ENCODE data around the gene GPBP1L1. TPM values are rescaled to one million over a fixed set of nuclear protein-coding genes. Genes with fewer than 3 reads are reported as not detected.

Gene GPBP1L1
- total RNA-seq, 1 donor from 2014 or later = 72.6 TPM

- DNase-seq (no peak), ATAC-seq (ENCODE audit: poor library complexity) (no peak)
- intact Hi-C loops (cut with DNase I) = no loop called here
These were observed 31.6 kb downstream of the GPBP1L1 start for GRCh38 chr1:45654540-45655280.

- intact Hi-C loops (cut with DNase I) = no loop called here
- ATAC-seq (ENCODE audit: poor library complexity) = peak; percentile 70
- no peak for DNase-seq
These were observed 38.9 kb downstream of the GPBP1L1 start for GRCh38 chr1:45647248-45648021.

GRCh38 chr1:45644661-45645060, 41.7 kb downstream of the GPBP1L1 start:
- intact Hi-C loops (cut with DNase I) = no loop called here
- DNase-seq = no peak

GRCh38 chr1:45643978-45644377, 42.4 kb downstream of the GPBP1L1 start:
- ATAC-seq (ENCODE audit: poor library complexity) = no peak
- no peak for DNase-seq
- intact Hi-C loops (cut with DNase I) = no loop called here

More at GRCh38 chr1:45644661-45645060, 41.7 kb downstream of the GPBP1L1 start:
- no peak for ATAC-seq (ENCODE audit: poor library complexity)

GRCh38 chr1:45643321-45643720, 43.0 kb downstream of the GPBP1L1 start:
- intact Hi-C loops (cut with DNase I) = no loop called here
- DNase-seq (no peak), ATAC-seq (ENCODE audit: poor library complexity) (no peak)

- intact Hi-C loops (cut with DNase I) = no loop called here
- ATAC-seq (ENCODE audit: poor library complexity) = no peak
These were observed 46.0 kb downstream of the GPBP1L1 start for GRCh38 chr1:45640293-45640692.

GRCh38 chr1:45635211-45635610, 51.1 kb downstream of the GPBP1L1 start:
- intact Hi-C loops (cut with DNase I) = no loop called here
- DNase-seq (no peak), ATAC-seq (ENCODE audit: poor library complexity) (no peak)

More at GRCh38 chr1:45640293-45640692, 46.0 kb downstream of the GPBP1L1 start:
- no peak for DNase-seq

- no peak for ATAC-seq (ENCODE audit: poor library complexity)
- intact Hi-C loops (cut with DNase I) = no loop called here
- no peak for DNase-seq
These were observed 55.9 kb downstream of the GPBP1L1 start for GRCh38 chr1:45630429-45630828.

GRCh38 chr1:45629035-45629434, 57.3 kb downstream of the GPBP1L1 start:
- ATAC-seq (ENCODE audit: poor library complexity) = no peak
- intact Hi-C loops (cut with DNase I) = no loop called here
- no peak for DNase-seq

GRCh38 chr1:45623972-45624371, 62.4 kb downstream of the GPBP1L1 start, which contains the start of gene CCDC17:
CCDC17 (minus strand) TSS chr1:45624054; CDS start chr1:45623909, 145 bp downstream.
- intact Hi-C loops (cut with DNase I) = no loop called here
- ATAC-seq (ENCODE audit: poor library complexity) = no peak
- DNase-seq = no peak

GRCh38 chr1:45622524-45623394, 63.6 kb downstream of the GPBP1L1 start:
- peak; percentile 57 for DNase-seq
- intact Hi-C loops (cut with DNase I) = no loop called here
- ATAC-seq (ENCODE audit: poor library complexity) = peak; percentile 29

- DNase-seq (no peak), ATAC-seq (ENCODE audit: poor library complexity) (peak; percentile 30)
- intact Hi-C loops (cut with DNase I) = no loop called here
These were observed 64.3 kb downstream of the GPBP1L1 start for GRCh38 chr1:45621895-45622523.

GRCh38 chr1:45621501-45621836, 64.9 kb downstream of the GPBP1L1 start:
- ATAC-seq (ENCODE audit: poor library complexity) = peak; percentile 38
- intact Hi-C loops (cut with DNase I) = no loop called here
- DNase-seq = no peak

GRCh38 chr1:45620588-45621500, 65.5 kb downstream of the GPBP1L1 start:
- ATAC-seq (ENCODE audit: poor library complexity) (no peak), DNase-seq (no peak)
- intact Hi-C loops (cut with DNase I) = no loop called here

GRCh38 chr1:45619149-45619921, 67.0 kb downstream of the GPBP1L1 start:
- ATAC-seq (ENCODE audit: poor library complexity) = no peak
- intact Hi-C loops (cut with DNase I) = no loop called here
- DNase-seq = no peak

GRCh38 chr1:45617618-45618017, 68.7 kb downstream of the GPBP1L1 start:
- no peak for ATAC-seq (ENCODE audit: poor library complexity)
- intact Hi-C loops (cut with DNase I) = no loop called here
- DNase-seq = no peak

GRCh38 chr1:45615885-45616284, 70.4 kb downstream of the GPBP1L1 start:
- intact Hi-C loops (cut with DNase I) = no loop called here
- ATAC-seq (ENCODE audit: poor library complexity) (no peak), DNase-seq (no peak)

All from Right ventricle myocardium superior (tissue), 1 donor.